Calu3 (cell line): ENCODE results near the gene HOXA3. TPM values are rescaled to one million over a fixed set of nuclear protein-coding genes. Genes with fewer than 3 reads are reported as not detected.
A peak's percentile ranks its signal among the peaks of the same experiment; 100 is the strongest.

Experiments used
- BruUV-seq: library from RNA; stranded (reverse); fragments of 400-500 nt; replicated peaks from 2 replicates; lab custom pipeline; 2021; lab: Mats Ljungman, UMichigan
- CTCF ChIA-PET: fragments of 300-600 bp; sonication (Branson Sonifier 250); formaldehyde crosslinking; loops from one replicate; lab custom pipeline; 2022; ENCODE audit warnings: antibody characterized with exemption; lab: Charles Lee
- DNase-seq: peaks from one replicate; pipeline ENCODE4 v3.0.0; 2022
- H3K27ac Mint-ChIP-seq: one replicate; pipeline ENCODE4 v1.8.0; 2022; ENCODE audit warnings: mixed read lengths; ENCODE audit not compliant: unreplicated experiment
- H3K27me3 Mint-ChIP-seq: one replicate; pipeline ENCODE4 v1.8.0; 2022; ENCODE audit warnings: mixed read lengths; ENCODE audit not compliant: unreplicated experiment
- H3K36me3 Mint-ChIP-seq: one replicate; pipeline ENCODE4 v1.8.0; 2022; ENCODE audit warnings: mild to moderate bottlenecking, moderate library complexity, mixed read lengths; ENCODE audit not compliant: insufficient read depth, unreplicated experiment
- H3K4me1 Mint-ChIP-seq: one replicate; pipeline ENCODE4 v1.8.0; 2022; ENCODE audit warnings: mild to moderate bottlenecking, low read depth, mixed read lengths; ENCODE audit not compliant: unreplicated experiment
- H3K4me3 Mint-ChIP-seq: one replicate; pipeline ENCODE4 v1.8.0; 2022; ENCODE audit warnings: mild to moderate bottlenecking, low read depth, moderate library complexity, mixed read lengths; ENCODE audit not compliant: unreplicated experiment
- H3K9me3 Mint-ChIP-seq: one replicate; pipeline ENCODE4 v1.8.0; 2022; ENCODE audit warnings: low read depth, mixed read lengths; ENCODE audit not compliant: unreplicated experiment
- intact Hi-C: fragments of 100-400 bp; cut with micrococcal nuclease; formaldehyde crosslinking; loops from one replicate; pipeline ENCODE4 v1.10.0; 2022; ENCODE audit not compliant: unreplicated experiment
- total RNA-seq: library from RNA; stranded (reverse); gene quantifications from 2 replicates; pipeline ENCODE4 v1.2.3, GENCODE V29; 2022
- TF ChIP-seq, protein P1 (sequence below): fragments of 200-600 bp; IDR thresholded peaks from one replicate; pipeline ENCODE4 v1.8.0; 2022; ENCODE audit warnings: antibody characterized with exemption; ENCODE audit not compliant: unreplicated experiment

Gene HOXA3
- total RNA-seq, 1 experiment from 2014 or later = 20.9 TPM

DNA sequence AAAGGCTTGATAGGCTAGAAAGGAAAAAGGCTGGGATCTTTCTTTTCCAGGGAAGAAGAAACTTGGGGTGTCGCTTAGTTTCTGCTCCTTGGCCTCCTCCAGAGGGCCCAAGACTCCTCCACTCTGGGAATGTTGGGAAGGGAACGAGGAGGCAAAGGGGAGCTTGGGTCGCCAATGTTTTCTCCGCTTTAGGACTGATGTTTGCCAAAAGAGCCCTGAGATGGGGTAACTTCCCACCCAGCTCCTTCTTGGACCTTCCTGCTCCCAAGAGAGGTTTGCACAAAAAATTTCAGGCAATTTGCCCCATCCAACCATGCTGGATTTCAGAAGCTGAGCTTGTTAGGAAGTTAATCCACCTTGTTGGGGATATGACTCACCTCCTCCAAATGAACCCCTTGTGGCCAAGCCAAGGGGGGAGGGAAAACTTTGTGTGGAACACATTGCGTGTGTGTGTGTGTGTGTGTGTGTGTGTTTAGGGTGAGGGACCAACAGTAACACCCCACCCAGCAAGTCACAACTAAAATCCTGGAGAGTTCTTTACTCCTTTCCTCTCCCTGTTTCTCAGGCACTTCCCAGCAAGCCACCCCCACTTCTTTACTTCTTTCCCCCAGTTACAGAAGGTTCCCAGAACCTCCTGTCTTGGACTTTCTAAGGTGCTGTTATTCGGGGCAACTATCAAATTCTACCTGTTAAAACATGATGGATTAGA lies 41.2 kb downstream of the HOXA3 start:
- Mint-ChIP-seq H3K36me3 (peaks cover 40% of the 10 kb centered on the region), H3K27ac (peak overlapping the region; percentile 72), H3K4me1 (peaks cover 45% of the 10 kb centered on the region), H3K27me3 (no peaks in the 10 kb centered on the region), H3K9me3 (no peaks in the 10 kb centered on the region), H3K4me3 (peak overlapping the region; percentile 78)
- DNase-seq = peak; percentile 46
- intact Hi-C loops = no loop called here
- BruUV-seq = no TSS peak
- CTCF ChIA-PET = interaction anchor here (1.8 kb wide), 1 partner anchor 12 kb away, joined by 5 read pairs; no protein-coding TSS in a partner anchor
- TF ChIP-seq, protein P1, sequence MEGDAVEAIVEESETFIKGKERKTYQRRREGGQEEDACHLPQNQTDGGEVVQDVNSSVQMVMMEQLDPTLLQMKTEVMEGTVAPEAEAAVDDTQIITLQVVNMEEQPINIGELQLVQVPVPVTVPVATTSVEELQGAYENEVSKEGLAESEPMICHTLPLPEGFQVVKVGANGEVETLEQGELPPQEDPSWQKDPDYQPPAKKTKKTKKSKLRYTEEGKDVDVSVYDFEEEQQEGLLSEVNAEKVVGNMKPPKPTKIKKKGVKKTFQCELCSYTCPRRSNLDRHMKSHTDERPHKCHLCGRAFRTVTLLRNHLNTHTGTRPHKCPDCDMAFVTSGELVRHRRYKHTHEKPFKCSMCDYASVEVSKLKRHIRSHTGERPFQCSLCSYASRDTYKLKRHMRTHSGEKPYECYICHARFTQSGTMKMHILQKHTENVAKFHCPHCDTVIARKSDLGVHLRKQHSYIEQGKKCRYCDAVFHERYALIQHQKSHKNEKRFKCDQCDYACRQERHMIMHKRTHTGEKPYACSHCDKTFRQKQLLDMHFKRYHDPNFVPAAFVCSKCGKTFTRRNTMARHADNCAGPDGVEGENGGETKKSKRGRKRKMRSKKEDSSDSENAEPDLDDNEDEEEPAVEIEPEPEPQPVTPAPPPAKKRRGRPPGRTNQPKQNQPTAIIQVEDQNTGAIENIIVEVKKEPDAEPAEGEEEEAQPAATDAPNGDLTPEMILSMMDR = no peak

- Mint-ChIP-seq H3K4me3 (peak overlapping the region; percentile 78), H3K27me3 (no peaks in the 10 kb centered on the region), H3K4me1 (peaks cover 40% of the 10 kb centered on the region), H3K9me3 (no peaks in the 10 kb centered on the region), H3K27ac (peak overlapping the region; percentile 72), H3K36me3 (peaks cover 33% of the 10 kb centered on the region)
- no TSS peak for BruUV-seq
- DNase-seq = no peak
- CTCF ChIA-PET = interaction anchor here (1.8 kb wide), 1 partner anchor 11 kb away, joined by 5 read pairs; no protein-coding TSS in a partner anchor
- intact Hi-C loops = no loop called here
- TF ChIP-seq, protein P1 = no peak
Observed at GRCh38 chr7:27110186-27111031, 42.0 kb downstream of the HOXA3 start.

DNA sequence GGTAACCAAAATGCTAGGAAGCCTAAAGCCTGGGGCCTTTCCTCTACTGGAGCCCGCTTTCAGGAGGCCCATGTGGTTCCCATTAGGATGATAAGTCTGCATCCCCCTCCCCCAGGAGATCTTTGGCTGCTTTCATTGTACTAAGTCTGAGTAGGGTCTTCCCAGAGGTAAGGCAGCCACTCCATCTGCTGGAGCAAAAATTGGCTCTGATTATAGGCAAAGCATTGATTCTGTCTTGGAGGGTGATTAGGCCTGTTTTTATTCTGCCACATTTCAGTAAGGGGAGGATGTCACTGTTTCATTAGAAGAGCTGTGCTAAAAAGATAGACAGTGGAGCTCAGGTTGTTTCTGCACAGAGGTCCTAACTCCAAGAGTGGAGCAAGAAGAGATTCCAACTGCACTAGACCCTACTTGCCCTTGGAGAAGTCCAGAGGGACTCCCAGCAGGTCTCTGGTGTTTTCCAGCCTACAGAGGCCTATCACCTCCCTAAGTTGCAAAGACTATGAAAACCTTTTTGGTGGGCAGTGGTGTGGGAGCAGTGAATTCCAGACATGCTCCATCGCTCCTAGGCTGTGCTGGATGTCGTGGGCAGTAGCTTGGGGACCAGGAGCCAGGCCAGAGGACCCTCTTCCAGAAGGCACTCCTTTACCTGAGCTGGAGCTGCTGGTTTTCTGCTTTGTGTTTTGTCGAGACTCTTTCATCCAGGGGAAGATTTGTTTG lies 42.8 kb downstream of the HOXA3 start:
- no TSS peak for BruUV-seq
- peaks cover 34% of the 10 kb centered on the region for H3K4me1 Mint-ChIP-seq
- TF ChIP-seq, protein P1 = no peak
- DNase-seq = no peak
- H3K27me3 Mint-ChIP-seq = peaks cover 3% of the 10 kb centered on the region
- H3K36me3 Mint-ChIP-seq = peaks cover 25% of the 10 kb centered on the region
- H3K4me3 Mint-ChIP-seq = no peak overlapping the region
- no peaks in the 10 kb centered on the region for H3K9me3 Mint-ChIP-seq
- H3K27ac Mint-ChIP-seq = no peak overlapping the region
- intact Hi-C loops = no loop called here
- CTCF ChIA-PET = interaction anchor here (1.8 kb wide), 1 partner anchor 10 kb away, joined by 5 read pairs; no protein-coding TSS in a partner anchor
